GM19023 (cell line): Measurements from ENCODE around the gene TIGD4.

Experiments
- ATAC-seq: cut with Tn5 transposase; IDR thresholded peaks from one replicate; pipeline ENCODE4 v1.9.1; 2021; ENCODE audit warnings: mild to moderate bottlenecking, moderate library complexity; ENCODE audit not compliant: unreplicated experiment

TIGD4 gene

GRCh38 chr4:152727784-152728183 is 51.7 kb downstream of the TIGD4 start:
- no peak for ATAC-seq

GRCh38 chr4:152724494-152724893 is 55.0 kb downstream of the TIGD4 start:
- ATAC-seq, result no peak

- no peak for ATAC-seq
These were observed 56.3 kb downstream of the TIGD4 start for GRCh38 chr4:152723236-152723635.

- no peak for ATAC-seq
These were observed 59.6 kb downstream of the TIGD4 start for GRCh38 chr4:152719801-152720556.
